ENCODE results near the gene BDKRB2. TPM values are rescaled to one million over a fixed set of nuclear protein-coding genes. Genes with fewer than 3 reads are reported as not detected.

BDKRB2 gene
- total and polyA plus RNA-seq, 4 experiments from 2014 or later: not detected

DNA sequence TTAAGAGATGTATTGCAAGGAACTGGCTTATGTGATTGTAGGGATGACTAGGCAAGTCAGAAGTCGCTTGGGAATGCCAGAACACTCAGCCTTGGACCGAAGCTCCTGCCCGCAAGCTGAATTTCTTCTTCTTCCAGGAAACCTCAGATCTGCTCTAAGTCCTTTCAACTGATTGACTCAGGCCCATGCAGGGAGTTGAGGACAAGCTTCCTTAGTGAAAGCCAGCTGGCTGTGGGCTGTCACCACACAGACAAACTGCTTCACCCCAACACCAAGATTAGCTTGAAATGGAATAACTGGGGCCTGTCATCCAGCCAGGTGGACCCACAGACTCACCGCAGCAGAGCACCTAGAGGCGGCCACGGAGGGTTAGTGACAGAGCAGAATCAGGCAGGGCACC, 24.7 kb downstream of the BDKRB2 start:
- Mint-ChIP-seq H3K9me3 (peaks cover 0 to 7% (median 4%) of the 10 kb centered on the region in 8 donors), H3K27ac (no peak overlapping the region), H3K4me1 (no peaks in the 10 kb centered on the region), H3K36me3 (no peaks in the 10 kb centered on the region), H3K4me3 (no peak overlapping the region), H3K27me3 (peaks cover 1 to 2% of the 10 kb centered on the region in 2 donors)
- Histone ChIP-seq H3K27me3 (ENCODE audit: insufficient read depth, low read length) (no peaks in the 10 kb centered on the region), H3K4me1 (ENCODE audit: insufficient read depth, low read length) (no peaks in the 10 kb centered on the region), H3K27ac (ENCODE audit: low read depth, low read length) (no peak overlapping the region), H3K36me3 (ENCODE audit: insufficient read depth, low read length) (no peaks in the 10 kb centered on the region), H3K4me3 (ENCODE audit: low read length in 2 of 2) (no peak overlapping the region), H3K9me3 (ENCODE audit: control insufficient read depth in 1 of 2, low read length in 2 of 2) (no peaks in the 10 kb centered on the region)
- POLR2A ChIA-PET (ENCODE audit: partially characterized antibody): no interaction called here
- intact Hi-C loops (cut with micrococcal nuclease): no loop called here
- no peak for DNase-seq
- CTCF ChIA-PET (ENCODE audit: partially characterized antibody): no interaction called here

DNA sequence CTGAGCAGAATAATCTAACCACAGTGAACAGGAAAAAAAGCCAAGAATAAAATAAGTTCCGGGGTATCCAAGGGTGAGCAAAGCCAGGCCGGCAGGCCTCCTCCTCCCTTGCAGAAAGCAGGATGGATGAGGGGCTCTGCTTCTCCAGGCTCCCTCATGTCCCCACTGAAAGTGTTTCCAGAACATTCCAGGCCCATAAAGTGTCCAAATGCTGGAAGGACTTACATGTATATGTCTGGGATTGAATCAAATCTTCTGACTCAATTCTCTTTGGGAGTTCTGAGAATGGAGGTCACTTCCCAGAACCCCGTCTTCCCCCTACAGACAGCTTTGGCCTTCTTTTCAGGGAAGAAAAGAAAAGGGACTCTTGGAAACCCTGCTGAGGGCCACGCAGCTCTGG, 26.4 kb downstream of the BDKRB2 start:
- Histone ChIP-seq H3K27ac (ENCODE audit: low read depth, low read length) (no peak overlapping the region), H3K36me3 (ENCODE audit: insufficient read depth, low read length) (no peaks in the 10 kb centered on the region), H3K27me3 (ENCODE audit: insufficient read depth, low read length) (no peaks in the 10 kb centered on the region), H3K9me3 (ENCODE audit: control insufficient read depth in 1 of 2, low read length in 2 of 2) (no peaks in the 10 kb centered on the region), H3K4me3 (ENCODE audit: low read length in 2 of 2) (no peak overlapping the region), H3K4me1 (ENCODE audit: insufficient read depth, low read length) (no peaks in the 10 kb centered on the region)
- CTCF ChIA-PET (ENCODE audit: partially characterized antibody): interaction anchor here (1.4 kb wide), 1 partner anchor 9 kb away, joined by 3 read pairs; no protein-coding TSS in a partner anchor
- Mint-ChIP-seq H3K4me3 (no peak overlapping the region), H3K27ac (no peak overlapping the region), H3K9me3 (peaks cover 0 to 8% (median 4%) of the 10 kb centered on the region in 8 donors), H3K36me3 (no peaks in the 10 kb centered on the region), H3K4me1 (no peaks in the 10 kb centered on the region), H3K27me3 (peaks cover 0 to 5% of the 10 kb centered on the region in 2 donors)
- no peak for DNase-seq
- intact Hi-C loops (cut with micrococcal nuclease): no loop called here
- POLR2A ChIA-PET (ENCODE audit: partially characterized antibody): no interaction called here

DNA sequence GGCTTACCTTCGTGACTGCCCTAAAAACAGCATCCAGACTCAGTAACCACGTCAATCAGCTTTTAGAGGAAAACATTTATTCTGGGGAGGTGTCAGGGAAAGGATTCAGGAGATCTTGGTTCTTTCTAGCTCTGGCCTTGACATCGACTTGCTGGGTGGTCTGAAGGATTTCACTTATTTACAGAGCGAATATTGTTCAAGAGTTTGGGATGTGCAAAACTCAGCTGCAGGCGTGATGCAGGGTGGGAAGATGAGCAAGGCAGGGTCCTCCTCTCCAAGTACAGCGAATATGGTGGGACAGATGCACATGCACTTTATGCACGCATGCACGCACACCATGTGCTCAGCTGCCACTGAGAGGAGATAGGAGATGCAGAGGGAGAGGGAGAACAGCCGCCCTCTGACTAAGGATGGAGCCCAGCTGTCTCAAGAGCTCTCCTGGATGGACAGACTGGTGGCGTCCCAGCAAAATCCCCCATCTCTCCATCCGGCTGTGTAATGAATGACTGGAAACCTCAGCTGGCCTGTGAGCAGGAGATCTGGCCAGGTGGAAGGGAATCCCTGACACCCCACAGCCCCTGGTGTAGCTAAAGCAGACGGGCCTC, 27.0 kb downstream of the BDKRB2 start:
- H3K27me3 ChIP-seq (ENCODE audit: insufficient read depth, low read length): no peaks in the 10 kb centered on the region
- no peaks in the 10 kb centered on the region for H3K36me3 ChIP-seq (ENCODE audit: insufficient read depth, low read length)
- ChIA-PET POLR2A (ENCODE audit: partially characterized antibody) (no interaction called here), CTCF (ENCODE audit: partially characterized antibody) (interaction anchor here (1.4 kb wide), 1 partner anchor 10 kb away, joined by 3 read pairs; no protein-coding TSS in a partner anchor)
- no peak for DNase-seq
- H3K4me3 ChIP-seq (ENCODE audit: low read length in 2 of 2): no peak overlapping the region
- H3K9me3 Mint-ChIP-seq: peaks cover 0 to 8% (median 4%) of the 10 kb centered on the region in 8 donors
- no peak overlapping the region for H3K27ac Mint-ChIP-seq
- no peak overlapping the region for H3K27ac ChIP-seq (ENCODE audit: low read depth, low read length)
- no peaks in the 10 kb centered on the region for H3K4me1 Mint-ChIP-seq
- no peaks in the 10 kb centered on the region for H3K9me3 ChIP-seq (ENCODE audit: control insufficient read depth in 1 of 2, low read length in 2 of 2)
- H3K27me3 Mint-ChIP-seq: peaks cover 0 to 5% of the 10 kb centered on the region in 2 donors
- intact Hi-C loops (cut with micrococcal nuclease): no loop called here
- H3K4me1 ChIP-seq (ENCODE audit: insufficient read depth, low read length): no peaks in the 10 kb centered on the region
- H3K36me3 Mint-ChIP-seq: no peaks in the 10 kb centered on the region
- H3K4me3 Mint-ChIP-seq: no peak overlapping the region

DNA sequence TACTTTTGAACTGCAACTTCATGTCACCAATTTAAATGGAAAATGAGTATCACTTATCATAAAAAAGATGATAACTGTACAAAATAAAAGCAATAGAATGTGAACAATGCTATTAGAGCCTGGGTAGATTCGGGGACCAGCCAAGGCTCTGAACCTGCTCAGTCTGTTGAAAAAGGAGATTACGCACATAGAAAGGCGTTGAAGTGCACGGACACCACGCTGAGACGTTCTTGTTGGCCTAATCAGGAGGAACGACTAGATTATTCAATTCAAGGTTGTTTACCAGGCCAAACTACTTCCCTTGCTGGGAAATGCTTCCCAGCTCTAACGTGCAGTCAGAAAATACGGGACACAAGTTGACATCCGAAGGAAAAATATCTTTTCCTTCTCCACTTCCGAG, 27.9 kb downstream of the BDKRB2 start:
- H3K27ac ChIP-seq (ENCODE audit: low read depth, low read length): no peak overlapping the region
- H3K9me3 ChIP-seq (ENCODE audit: control insufficient read depth in 1 of 2, low read length in 2 of 2): no peaks in the 10 kb centered on the region
- intact Hi-C loops (cut with micrococcal nuclease): no loop called here
- no peak overlapping the region for H3K4me3 ChIP-seq (ENCODE audit: low read length in 2 of 2)
- H3K4me1 ChIP-seq (ENCODE audit: insufficient read depth, low read length): no peaks in the 10 kb centered on the region
- Mint-ChIP-seq H3K27ac (peak overlapping the region in 1 of 7 donors; percentile 41), H3K27me3 (peaks cover 0 to 5% of the 10 kb centered on the region in 2 donors), H3K4me1 (no peaks in the 10 kb centered on the region), H3K36me3 (no peaks in the 10 kb centered on the region), H3K9me3 (peaks cover 0 to 8% (median 4%) of the 10 kb centered on the region in 8 donors), H3K4me3 (no peak overlapping the region)
- H3K27me3 ChIP-seq (ENCODE audit: insufficient read depth, low read length): no peaks in the 10 kb centered on the region
- H3K36me3 ChIP-seq (ENCODE audit: insufficient read depth, low read length): no peaks in the 10 kb centered on the region
- no peak for DNase-seq
- ChIA-PET POLR2A (ENCODE audit: partially characterized antibody) (no interaction called here), CTCF (ENCODE audit: partially characterized antibody) (no interaction called here)

DNA sequence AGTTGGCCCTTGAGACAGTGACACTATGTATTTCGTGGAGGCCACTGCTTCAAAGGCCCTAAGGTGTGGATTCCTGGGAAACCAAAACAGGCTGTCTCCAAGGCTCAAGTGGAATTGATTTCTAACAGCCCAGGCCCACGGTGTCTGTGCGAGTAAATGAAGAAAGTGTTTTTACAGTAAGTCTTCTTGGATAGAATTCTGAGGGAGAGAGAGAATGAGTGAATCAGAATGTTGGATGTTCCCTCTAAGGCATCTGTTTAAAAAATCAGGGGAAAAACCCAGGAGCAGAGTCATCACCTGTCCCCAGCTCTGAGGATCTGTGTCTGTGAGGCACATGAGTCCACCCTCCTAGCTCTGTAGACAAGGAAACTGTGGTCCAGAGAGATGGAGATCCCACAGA, 29.0 kb downstream of the BDKRB2 start:
- ChIA-PET CTCF (ENCODE audit: partially characterized antibody) (no interaction called here), POLR2A (ENCODE audit: partially characterized antibody) (no interaction called here)
- H3K4me1 ChIP-seq (ENCODE audit: insufficient read depth, low read length): no peaks in the 10 kb centered on the region
- no peaks in the 10 kb centered on the region for H3K36me3 Mint-ChIP-seq
- no peaks in the 10 kb centered on the region for H3K27me3 ChIP-seq (ENCODE audit: insufficient read depth, low read length)
- no peak overlapping the region for H3K4me3 ChIP-seq (ENCODE audit: low read length in 2 of 2)
- peak overlapping the region in 1 of 7 donors; percentile 63 for H3K27ac Mint-ChIP-seq
- peaks cover 0 to 3% of the 10 kb centered on the region in 2 donors for H3K27me3 Mint-ChIP-seq
- no peak for DNase-seq
- peaks cover 0 to 2% (median 0%) of the 10 kb centered on the region in 8 donors for H3K9me3 Mint-ChIP-seq
- no peaks in the 10 kb centered on the region for H3K36me3 ChIP-seq (ENCODE audit: insufficient read depth, low read length)
- no peaks in the 10 kb centered on the region for H3K9me3 ChIP-seq (ENCODE audit: control insufficient read depth in 1 of 2, low read length in 2 of 2)
- H3K4me1 Mint-ChIP-seq: no peaks in the 10 kb centered on the region
- H3K27ac ChIP-seq (ENCODE audit: low read depth, low read length): no peak overlapping the region
- H3K4me3 Mint-ChIP-seq: no peak overlapping the region
- intact Hi-C loops (cut with micrococcal nuclease): no loop called here

DNA sequence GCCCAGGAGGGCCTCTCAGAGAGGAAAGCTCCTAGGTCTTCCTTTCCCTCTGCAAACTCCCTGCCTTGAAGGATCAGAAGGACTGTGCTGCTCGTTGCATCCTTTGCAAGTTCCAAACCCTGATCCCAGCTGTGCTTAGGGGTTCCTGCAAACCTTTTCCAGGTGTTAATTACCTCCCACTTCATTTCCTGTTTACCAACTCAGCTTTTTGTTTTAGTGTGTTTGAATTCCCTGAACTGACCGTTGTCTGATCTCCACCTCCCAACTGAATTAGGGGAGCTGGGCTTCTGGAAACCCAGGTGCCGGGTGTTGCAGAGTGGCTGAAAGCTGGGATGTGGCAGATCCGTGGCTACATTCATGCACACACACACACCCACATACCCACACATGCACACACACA, 30.8 kb downstream of the BDKRB2 start:
- no peaks in the 10 kb centered on the region for H3K36me3 ChIP-seq (ENCODE audit: insufficient read depth, low read length)
- Mint-ChIP-seq H3K9me3 (peaks cover 0 to 2% (median 0%) of the 10 kb centered on the region in 8 donors), H3K4me1 (no peaks in the 10 kb centered on the region), H3K27me3 (peaks cover under 1 to 3% of the 10 kb centered on the region in 2 donors), H3K4me3 (no peak overlapping the region), H3K27ac (no peak overlapping the region), H3K36me3 (no peaks in the 10 kb centered on the region)
- CTCF ChIA-PET (ENCODE audit: partially characterized antibody): no interaction called here
- no peak for DNase-seq
- no peak overlapping the region for H3K27ac ChIP-seq (ENCODE audit: low read depth, low read length)
- no peak overlapping the region for H3K4me3 ChIP-seq (ENCODE audit: low read length in 2 of 2)
- intact Hi-C loops (cut with micrococcal nuclease): no loop called here
- POLR2A ChIA-PET (ENCODE audit: partially characterized antibody): no interaction called here
- no peaks in the 10 kb centered on the region for H3K27me3 ChIP-seq (ENCODE audit: insufficient read depth, low read length)
- no peaks in the 10 kb centered on the region for H3K9me3 ChIP-seq (ENCODE audit: control insufficient read depth in 1 of 2, low read length in 2 of 2)
- no peaks in the 10 kb centered on the region for H3K4me1 ChIP-seq (ENCODE audit: insufficient read depth, low read length)

DNA sequence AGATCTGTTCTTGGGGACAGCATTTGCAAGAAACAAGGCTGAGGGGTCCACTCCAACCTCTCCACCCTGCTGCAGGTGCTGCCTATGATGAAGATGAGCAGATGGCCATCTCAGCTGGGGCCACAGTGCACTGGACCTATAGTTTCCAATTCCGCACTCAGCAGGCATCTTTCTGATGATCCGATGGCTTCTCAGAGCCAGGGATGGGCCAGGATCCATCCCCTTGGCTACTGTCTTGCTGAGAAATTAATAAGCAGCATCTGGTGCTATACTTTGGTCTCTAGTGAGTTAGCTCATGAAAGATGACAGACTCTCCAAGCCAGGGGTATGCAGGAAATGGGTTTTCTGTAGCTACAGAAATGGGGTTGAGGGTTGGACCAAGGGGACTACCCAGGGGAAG, 33.0 kb downstream of the BDKRB2 start:
- no peak overlapping the region for H3K4me3 ChIP-seq (ENCODE audit: low read length in 2 of 2)
- H3K27ac Mint-ChIP-seq: no peak overlapping the region
- CTCF ChIA-PET (ENCODE audit: partially characterized antibody): no interaction called here

More for the DNA sequence above, 33.0 kb downstream of the BDKRB2 start:
- no peaks in the 10 kb centered on the region for H3K36me3 Mint-ChIP-seq
- H3K9me3 Mint-ChIP-seq: peaks cover 0 to 2% (median 0%) of the 10 kb centered on the region in 8 donors
- intact Hi-C loops (cut with micrococcal nuclease): no loop called here
- H3K4me1 ChIP-seq (ENCODE audit: insufficient read depth, low read length): no peaks in the 10 kb centered on the region
- no peaks in the 10 kb centered on the region for H3K36me3 ChIP-seq (ENCODE audit: insufficient read depth, low read length)
- H3K27ac ChIP-seq (ENCODE audit: low read depth, low read length): no peak overlapping the region
- no peak overlapping the region for H3K4me3 Mint-ChIP-seq
- peaks cover 3 to 5% of the 10 kb centered on the region in 2 donors for H3K27me3 Mint-ChIP-seq
- no peaks in the 10 kb centered on the region for H3K4me1 Mint-ChIP-seq
- no peak for DNase-seq
- H3K27me3 ChIP-seq (ENCODE audit: insufficient read depth, low read length): no peaks in the 10 kb centered on the region
- POLR2A ChIA-PET (ENCODE audit: partially characterized antibody): no interaction called here
- no peaks in the 10 kb centered on the region for H3K9me3 ChIP-seq (ENCODE audit: control insufficient read depth in 1 of 2, low read length in 2 of 2)

Data from CD4-positive, alpha-beta memory T cell (primary cell).